ENCODE data around the gene PSMA6.

DNA sequence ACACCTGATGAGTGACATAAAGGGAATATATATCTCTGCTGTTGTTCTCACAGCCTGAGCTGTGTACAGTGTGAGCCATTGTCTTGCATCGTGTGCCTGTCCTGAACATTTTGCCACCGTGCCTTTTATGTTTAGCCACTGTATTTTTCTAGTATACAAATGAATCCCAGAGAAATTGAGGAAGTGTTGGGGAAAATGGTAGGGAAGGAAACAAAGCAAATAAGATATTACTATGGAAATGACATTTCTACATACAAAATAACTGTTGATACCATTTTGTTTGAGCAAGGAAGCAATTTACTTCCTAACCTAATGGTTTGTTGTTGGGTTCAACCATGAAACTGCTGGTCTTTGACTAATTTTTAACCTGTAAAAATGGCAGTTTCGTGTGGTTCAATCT lies 5.5 kb downstream of the PSMA6 start:
- no peak for TF ChIP-seq POLR2A (IDR thresholded peaks at IDR 0.05; ENCODE audit: low read depth, low read length)
- TF ChIP-seq RFX5 (IDR thresholded peaks at IDR 0.05; ENCODE audit: low read depth, low read length) = no peak
- TF ChIP-seq, protein P1, sequence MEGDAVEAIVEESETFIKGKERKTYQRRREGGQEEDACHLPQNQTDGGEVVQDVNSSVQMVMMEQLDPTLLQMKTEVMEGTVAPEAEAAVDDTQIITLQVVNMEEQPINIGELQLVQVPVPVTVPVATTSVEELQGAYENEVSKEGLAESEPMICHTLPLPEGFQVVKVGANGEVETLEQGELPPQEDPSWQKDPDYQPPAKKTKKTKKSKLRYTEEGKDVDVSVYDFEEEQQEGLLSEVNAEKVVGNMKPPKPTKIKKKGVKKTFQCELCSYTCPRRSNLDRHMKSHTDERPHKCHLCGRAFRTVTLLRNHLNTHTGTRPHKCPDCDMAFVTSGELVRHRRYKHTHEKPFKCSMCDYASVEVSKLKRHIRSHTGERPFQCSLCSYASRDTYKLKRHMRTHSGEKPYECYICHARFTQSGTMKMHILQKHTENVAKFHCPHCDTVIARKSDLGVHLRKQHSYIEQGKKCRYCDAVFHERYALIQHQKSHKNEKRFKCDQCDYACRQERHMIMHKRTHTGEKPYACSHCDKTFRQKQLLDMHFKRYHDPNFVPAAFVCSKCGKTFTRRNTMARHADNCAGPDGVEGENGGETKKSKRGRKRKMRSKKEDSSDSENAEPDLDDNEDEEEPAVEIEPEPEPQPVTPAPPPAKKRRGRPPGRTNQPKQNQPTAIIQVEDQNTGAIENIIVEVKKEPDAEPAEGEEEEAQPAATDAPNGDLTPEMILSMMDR (IDR thresholded peaks at IDR 0.05 in 2 of 3, conservative IDR thresholded peaks at IDR 0.05 in 1 of 3; ENCODE audit: control insufficient read depth in 2 of 3, extremely low read depth in 1 of 3, insufficient read depth in 1 of 3, low read depth in 3 of 3, low read length in 3 of 3) = no peak
- no peak for TF ChIP-seq EZH2 (IDR thresholded peaks at IDR 0.05; ENCODE audit: borderline replicate concordance, control insufficient read depth, low read depth, low read length)
- TF ChIP-seq NFYB (IDR thresholded peaks at IDR 0.05; ENCODE audit: insufficient read depth, low read depth, low read length) = no peak
- no peak for TF ChIP-seq SUZ12 (IDR thresholded peaks at IDR 0.05; ENCODE audit: unreplicated experiment)
- TF ChIP-seq, protein P2, sequence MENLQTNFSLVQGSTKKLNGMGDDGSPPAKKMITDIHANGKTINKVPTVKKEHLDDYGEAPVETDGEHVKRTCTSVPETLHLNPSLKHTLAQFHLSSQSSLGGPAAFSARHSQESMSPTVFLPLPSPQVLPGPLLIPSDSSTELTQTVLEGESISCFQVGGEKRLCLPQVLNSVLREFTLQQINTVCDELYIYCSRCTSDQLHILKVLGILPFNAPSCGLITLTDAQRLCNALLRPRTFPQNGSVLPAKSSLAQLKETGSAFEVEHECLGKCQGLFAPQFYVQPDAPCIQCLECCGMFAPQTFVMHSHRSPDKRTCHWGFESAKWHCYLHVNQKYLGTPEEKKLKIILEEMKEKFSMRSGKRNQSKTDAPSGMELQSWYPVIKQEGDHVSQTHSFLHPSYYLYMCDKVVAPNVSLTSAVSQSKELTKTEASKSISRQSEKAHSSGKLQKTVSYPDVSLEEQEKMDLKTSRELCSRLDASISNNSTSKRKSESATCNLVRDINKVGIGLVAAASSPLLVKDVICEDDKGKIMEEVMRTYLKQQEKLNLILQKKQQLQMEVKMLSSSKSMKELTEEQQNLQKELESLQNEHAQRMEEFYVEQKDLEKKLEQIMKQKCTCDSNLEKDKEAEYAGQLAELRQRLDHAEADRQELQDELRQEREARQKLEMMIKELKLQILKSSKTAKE (IDR thresholded peaks at IDR 0.05; ENCODE audit: low read depth, poor library complexity, severe bottlenecking) = no peak
- TF ChIP-seq CUX1 (IDR thresholded peaks at IDR 0.05; ENCODE audit: insufficient replicate concordance, low read depth, low read length) = no peak
- no peak for TF ChIP-seq MXI1 (IDR thresholded peaks at IDR 0.05; ENCODE audit: low read depth, low read length)

All from GM12878 (cell line).